ENCODE measurements around the gene TECPR2.

The TECPR2 gene

DNA sequence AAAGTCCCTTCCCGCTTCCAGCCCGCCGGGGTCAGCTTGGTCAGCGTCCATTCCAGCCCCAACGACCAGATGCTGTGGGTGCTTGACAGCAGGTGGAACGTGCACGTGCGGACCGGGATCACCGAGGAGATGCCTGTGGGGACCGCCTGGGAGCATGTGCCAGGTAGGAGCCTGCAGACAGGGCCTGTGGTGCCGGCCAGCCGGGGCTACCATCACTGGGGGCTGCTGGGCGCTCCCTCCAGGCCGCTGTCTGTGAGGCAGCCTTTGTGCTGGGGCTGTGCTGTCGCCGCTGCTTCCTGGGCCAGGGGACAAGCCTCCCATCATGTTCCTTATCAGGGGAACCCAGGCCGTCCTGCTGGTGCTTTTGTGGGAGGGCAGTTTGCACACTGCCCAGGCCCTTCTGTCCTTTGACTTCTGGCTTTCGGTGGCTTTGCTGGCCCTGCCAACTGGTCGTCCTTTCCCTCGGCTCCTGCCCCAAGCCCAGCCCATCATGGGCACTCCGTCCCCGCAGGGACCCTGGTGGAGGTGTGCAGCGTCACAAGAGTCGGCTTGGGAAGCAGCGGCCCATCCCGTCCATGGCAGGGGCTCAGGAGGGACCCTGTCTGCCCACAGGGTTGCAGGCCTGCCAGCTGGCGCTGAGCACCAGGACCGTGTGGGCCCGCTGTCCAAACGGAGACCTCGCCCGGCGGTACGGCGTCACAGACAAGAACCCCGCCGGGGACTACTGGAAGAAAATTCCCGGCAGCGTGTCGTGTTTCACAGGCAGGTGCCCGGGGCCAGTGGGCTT lies 134.4 kb downstream of the TECPR2 start:
- DNase-seq (ENCODE audit: low read depth, low spot score), result no peak

DNA sequence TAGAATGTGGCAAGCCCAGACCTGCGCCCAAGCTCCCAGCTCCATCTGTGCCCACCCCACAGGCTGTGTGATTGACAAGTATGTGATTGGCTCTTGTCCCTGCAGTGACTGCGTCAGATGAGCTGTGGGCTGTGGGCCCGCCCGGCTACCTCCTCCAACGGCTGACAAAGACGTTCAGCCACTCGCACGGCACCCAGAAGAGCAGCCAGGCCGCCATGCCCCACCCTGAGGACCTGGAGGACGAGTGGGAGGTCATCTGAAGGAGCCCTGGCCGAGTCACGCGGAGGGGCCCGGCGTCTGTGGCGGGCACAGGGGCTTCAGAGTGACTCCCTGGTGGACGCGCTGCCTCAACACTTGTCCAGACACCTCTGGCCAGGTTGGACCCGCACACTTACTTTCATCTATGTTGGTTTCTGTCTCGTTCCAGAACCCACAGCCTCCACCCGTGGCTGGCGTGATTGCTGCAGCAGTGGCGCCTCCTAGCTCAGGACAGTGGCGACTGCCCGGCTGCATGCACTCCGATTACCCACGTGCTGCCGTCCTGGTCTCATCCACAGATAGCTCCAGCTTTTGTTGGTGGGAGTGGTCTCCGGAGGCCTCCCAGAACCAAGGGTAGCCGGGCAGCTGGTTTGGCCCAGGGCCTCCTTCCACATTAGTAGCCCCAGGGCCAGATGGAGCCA lies 135.4 kb downstream of the TECPR2 start:
- no peak for DNase-seq (ENCODE audit: low read depth, low spot score)

DNA sequence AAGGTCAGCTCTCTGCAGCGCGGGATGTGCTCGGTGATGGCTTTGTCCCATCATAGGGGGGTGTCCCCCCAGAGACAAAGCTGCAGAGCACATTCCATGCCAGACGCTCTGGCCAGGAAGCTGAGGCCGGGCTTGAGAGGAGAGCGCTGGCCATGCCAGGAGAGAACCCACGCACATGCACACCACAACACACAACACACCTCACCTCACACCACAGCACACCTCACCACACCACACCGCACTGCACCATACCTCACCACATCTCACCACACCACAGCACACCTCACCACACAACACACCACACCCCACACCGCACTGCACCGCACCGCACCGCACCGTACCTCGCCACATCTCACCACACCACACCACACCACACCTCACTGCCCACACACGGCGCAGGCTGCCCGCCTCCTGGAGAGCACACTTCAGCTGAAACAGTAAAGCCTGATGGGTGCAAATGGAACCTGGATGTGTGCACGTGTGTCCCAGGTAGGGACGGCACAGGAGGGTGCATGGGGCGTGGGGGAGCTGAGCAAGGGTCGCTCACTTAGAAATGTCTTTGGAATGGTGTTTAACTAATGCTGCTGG lies 136.0 kb downstream of the TECPR2 start:
- no peak for DNase-seq (ENCODE audit: low read depth, low spot score)

DNA sequence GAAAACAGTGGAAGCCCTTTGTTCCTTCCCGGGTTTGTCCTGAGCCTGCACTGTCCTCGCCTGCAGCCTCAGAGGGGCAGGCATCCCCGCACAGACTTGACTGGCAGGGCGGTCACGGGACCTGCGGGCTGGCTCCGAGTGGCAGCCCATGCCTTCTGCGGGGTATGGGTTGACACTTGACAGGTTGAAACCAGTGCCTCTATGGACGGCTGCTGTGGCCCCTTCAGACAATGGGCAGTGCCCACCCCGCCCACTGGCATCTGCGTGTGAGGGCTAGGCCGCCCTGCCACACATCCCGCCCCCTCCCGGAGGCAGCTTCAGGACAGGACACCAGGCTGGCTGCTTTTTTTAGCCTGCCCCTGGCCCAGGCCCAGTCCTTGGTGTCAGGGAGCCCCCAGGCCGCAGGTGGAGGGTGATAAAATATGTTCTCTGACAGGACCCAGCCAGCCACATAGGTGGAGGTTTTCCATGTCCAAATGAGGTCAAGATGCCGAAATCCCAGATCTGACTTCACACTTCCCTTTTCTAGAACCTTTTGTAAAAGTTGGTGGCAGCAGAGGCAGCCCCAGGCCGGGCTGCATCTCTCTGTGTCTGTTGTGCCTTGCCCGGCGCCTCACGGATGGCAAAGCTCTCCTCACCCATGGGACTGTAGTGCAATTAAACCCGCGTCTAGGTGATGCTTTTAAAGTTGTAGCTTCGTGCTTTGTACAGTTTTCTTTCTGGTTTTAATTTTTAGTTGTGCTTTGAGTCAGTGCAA lies 136.8 kb downstream of the TECPR2 start:
- no peak for DNase-seq (ENCODE audit: low read depth, low spot score)

DNA sequence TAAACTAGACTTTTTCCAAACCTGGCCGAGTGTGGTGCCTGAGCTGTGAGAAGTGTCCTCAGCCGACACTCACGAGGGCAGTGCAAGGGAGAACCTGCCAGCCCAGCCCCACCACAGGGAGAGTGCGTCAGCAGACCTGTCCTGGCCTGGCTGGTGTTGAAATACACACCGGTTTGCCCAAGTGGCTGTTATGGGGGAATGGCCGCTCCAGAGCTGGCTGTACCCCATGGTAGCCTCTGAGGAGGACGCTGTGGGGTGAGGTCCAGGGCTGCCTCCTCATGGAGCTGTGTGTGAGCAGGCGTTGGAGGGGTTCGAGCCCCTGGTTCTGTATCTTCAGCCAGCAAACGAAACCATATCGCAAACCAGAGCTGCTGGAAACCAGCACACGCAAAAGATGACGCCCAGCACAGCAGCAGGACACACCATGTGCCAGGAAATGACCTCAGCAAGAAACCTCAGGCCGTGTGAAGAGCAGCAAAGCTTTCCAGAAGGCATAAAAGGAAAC lies 137.5 kb downstream of the TECPR2 start:
- peak; percentile 50 for DNase-seq (ENCODE audit: low read depth, low spot score)

DNA sequence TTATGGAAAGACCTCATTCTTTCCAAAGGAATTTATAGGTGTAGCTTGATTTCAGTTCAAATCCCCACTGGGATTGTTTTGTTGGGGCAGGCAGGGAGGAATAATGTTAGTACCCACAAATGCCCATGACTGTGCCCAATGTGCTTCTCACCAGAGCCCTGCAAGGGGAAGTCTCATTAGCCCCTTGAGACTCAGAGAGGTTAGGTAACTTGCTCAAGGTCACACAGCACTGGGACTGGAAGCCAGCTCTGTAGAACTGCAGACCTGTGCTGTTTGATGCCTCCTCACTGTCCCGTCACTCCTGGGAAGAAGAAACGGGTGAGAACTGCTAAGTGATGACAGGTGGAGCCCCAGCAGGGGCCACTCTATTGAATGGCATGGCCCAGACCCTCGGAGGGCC lies 138.0 kb downstream of the TECPR2 start:
- DNase-seq (ENCODE audit: low read depth, low spot score), result no peak

DNA sequence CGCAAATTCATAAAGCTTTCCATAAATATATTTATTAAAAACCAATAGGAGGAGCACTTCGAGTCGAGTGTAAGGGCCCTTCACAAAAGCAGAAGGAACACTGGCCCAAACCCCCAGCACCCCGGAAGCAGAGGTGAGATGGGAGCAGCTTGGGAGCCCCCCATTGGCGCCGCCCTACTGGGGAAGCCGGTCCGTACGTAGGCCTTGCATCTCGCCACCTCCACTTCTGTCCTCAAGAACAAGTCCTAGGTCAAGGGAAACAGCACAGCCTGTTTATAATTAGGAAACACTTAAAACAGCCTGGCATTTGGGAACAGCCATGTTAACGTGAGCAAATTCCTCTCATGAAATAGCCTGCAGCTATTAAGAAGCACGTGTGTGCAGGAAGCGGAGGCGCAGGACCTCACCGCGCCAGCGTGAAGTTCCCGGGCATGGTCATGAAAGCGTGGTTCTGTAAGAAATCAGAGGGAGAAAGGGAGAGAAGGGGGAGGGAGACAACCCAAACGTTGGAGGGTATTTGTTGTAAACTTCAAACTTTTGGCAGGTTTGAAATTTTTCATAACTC lies 139.1 kb downstream of the TECPR2 start:
- no peak for DNase-seq (ENCODE audit: low read depth, low spot score)

DNA sequence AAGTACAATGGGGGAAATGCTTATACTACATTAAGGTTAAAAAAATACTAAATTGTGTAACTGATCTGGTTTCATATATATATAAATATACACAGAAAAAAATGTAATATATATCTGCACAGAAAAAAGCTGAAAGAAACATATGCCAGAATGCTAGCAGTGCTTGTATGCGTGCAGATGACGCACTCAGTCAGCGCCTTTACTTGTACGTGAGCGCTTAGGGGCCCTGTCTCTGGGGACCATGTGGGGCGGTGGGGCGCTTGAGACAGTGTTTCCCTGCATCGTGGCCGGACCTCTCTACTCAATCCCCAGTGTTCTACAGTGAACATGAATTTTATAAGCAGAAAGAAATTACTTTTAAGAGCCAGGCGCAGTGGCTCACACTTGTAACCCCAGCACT lies 139.8 kb downstream of the TECPR2 start:
- no peak for DNase-seq (ENCODE audit: low read depth, low spot score)

DNA sequence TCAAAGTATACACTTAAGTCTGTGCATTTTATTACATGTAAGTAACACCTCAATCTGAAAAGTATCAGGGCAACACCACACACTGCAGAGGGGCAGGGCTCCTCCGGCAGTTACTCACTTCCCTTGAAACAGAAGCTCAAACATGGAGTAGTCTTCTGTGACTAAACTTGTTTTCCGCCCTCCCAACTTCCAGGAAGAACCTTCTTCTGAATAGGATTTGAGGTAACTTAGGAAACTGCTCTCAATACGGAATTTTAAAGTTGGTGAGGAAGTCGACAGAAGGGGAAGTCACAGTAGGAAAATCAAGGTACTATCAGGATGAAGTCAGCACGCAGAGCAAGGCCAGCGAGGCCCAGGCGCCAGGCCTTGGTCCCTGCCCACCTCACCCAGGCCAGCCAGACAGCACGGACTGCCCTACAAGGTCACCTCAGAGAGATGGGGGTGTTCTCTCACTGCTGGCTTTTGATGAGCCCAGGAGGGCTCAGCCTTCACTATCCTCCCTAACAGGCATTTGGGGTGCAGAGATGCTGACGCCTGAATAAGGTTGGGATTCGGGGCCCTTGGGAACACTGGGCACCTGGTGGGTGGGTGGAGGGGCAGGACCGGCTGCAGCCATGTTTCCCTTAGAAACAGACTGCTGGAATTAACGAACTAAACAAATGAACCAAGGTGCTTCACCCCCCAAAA lies 141.0 kb downstream of the TECPR2 start:
- DNase-seq (ENCODE audit: low read depth, low spot score), result no peak

DNA sequence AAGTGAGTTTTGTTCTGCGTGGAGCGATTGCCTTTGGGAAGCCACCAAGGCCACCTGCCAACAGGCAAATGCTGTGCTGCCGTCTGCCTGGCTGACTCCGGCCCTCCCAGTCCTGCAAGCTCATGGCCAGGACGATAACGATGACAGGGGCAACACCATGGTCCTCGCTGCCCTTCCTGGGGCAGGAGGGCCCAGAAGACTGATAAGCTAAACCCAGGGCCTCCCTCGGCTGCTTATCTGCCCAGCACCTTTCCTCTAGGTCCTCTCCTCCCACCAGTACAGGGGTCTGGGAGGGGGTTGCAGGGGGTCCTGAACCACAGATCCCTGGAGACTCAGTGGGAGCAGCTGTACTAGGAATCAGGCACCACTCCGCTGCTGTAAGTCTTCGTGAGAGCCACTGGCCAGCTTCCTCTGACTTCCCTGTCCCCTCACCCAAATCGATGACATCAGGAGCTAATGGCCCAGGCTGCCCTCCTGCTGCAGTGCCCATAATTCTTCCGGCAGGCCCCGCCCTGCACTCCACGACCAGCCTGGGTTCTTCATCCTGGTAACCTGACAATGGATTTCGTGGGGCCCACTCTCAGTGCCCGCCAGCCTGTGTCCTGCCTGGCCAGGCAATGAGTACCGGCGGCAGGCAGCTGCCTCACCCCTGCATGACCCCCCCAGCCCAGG lies 141.7 kb downstream of the TECPR2 start:
- DNase-seq (ENCODE audit: low read depth, low spot score), result no peak

DNA sequence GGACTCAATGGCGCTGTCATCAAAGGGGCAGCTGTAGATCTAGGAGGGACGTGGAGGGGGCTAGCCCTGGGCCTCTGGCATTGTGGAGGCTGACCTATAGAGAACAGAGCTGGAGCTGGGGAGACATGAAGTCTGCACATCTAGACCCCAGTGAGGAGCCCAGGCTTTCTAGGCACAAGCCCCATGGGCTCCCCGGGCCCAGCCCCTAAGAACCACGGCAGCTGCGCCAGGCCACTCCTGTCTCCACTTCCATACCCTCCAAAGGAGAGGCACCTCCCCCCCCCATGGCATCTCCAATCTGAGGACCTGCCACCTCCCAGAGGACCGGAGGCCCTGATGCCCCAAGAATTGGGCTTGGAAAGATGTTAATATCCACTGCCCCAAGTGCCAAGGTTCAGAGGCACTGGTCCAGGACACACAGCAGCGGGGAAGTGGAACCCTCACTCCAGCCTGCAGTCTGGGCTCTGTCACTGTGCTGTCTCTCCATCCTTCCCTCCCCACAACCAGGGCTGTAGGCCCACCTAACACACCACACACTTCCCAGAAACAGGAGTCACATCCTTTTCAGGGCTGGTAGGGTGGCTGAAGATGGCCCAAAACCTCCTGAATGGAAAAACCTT lies 142.4 kb downstream of the TECPR2 start:
- no peak for DNase-seq (ENCODE audit: low read depth, low spot score)

DNA sequence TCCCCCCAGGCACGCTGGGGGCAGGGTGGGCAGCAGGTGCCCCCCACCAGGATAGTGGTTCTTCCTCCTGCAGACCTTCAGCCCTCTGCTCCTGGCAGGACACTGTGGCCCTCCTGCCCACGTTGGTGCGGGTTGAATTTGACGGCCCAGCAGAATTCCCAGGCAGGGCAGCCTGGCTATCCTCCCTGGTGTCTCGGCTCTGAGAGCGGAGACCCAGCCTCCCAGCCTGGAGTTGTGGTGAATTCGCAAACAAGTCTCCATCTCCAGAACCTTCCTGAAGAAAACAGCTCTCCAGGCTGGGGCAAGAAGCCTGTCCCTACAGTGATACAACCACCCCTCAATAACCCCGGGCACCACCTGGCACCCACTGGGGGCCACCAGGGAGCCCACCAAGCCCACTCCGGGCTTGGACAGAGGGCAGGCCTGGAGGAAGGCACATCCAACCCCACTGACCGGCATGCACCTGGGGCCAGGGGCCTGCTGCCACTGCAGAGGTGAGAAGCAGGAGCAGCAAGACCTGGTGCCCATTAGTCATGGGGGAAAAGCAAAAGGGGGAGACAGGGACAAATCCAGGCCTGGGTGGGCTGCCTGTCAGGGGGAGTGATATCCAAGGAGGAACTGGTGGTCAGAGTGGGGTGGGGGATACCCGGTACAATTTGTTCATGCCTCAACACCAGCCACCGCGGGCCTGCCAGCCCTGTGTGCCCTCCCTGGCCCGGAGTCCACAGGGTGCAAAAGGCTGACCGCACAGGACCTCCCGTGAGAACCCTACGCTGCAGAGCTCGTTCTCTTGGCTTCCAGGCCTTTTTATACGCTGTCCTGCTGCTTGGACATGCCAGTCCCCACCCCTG lies 143.3 kb downstream of the TECPR2 start:
- DNase-seq (ENCODE audit: low read depth, low spot score), result no peak

DNA sequence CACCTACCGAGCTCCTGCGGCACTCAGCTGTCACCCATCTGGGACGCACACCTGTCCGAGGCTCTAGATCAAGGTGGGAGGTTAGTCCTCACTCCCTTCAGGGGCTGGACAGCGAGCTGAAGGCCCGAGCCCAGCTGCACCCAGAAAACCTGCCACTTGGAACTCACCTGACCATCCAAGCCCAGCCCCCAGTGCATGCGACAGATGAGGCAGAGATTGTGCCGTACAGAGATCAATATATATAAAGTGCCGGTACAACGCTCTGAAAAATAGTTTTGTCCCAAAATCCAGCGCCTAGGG lies 143.8 kb downstream of the TECPR2 start:
- DNase-seq (ENCODE audit: low read depth, low spot score), result no peak

DNA sequence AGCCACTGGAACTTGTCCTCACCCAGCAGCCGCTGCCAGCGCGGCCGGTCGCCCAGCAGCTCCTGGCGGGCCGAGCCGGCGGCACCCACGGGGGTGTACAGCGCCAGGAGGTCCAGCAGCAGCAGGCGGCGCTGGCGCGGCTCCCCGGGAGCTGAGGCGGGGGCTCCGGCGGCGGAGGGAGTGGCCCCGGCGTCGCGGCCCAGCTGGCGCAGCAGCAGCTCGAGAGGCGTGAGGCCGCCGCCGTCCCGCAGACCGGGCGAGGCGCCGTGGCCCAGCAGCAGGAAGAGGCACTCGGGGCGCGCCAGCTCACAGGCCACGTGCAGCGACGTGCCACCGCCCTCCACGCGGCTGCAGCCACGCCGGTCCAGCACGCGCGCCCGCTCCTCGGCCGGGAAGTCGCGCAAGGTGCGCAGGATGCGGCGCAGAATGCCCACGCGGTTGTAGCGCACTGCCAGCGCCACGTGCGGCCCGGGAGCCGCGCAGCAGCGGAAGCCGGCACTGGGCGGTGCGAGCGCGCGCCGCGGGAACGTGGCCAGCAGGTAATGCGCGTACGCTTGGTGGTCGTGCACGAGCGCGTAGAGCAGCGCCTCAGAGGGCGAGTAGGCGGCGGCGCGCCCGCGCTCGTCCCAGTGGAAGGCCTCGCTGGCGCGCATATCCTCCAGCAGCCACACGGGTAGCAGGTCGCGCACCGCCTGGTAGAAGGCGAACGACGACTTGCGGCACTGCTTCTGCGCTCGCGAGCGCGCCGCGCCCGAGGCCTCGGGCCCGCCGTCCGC lies 144.5 kb downstream of the TECPR2 start:
- DNase-seq (ENCODE audit: low read depth, low spot score), result no peak

DNA sequence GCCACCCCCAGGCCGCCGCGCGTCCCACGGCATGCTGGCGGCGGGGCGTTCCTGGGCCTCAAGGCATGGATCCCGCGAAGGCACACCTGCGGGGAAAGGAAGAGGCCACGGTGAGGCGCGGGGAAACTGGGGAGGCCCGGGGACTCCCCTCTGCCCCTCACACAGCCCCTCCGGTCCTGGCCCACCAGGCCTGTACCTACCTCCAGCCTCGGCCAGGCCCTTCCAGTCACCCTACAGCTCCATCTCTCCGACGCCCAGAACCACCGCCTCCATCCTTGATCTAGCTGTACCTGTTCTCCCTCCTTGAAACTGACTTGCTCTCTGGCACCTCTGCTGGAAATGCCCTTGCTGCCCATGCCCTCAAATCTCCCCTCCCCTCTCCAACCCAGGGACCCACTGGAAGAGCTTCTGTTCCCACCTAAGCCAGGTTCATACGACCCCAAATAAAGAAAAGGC lies 145.1 kb downstream of the TECPR2 start:
- DNase-seq (ENCODE audit: low read depth, low spot score), result no peak

DNA sequence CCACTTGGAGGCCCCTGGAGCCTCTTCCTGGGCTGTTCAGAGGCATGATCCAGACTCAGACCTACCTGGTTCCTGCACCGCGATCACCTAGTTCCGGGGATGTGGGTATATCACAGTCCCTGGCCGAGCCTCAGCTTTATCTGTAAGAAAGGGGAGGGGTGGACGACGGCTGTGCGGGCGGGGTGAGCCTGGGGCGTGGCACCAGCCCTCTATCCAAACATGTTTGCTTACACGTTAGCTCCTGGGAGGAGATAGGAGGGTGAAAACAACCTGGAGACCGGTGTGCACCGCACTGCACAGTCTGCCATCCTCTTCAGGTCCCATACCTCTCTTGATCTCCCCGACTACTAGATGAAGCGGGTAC lies 145.7 kb downstream of the TECPR2 start:
- DNase-seq (ENCODE audit: low read depth, low spot score), result no peak

DNA sequence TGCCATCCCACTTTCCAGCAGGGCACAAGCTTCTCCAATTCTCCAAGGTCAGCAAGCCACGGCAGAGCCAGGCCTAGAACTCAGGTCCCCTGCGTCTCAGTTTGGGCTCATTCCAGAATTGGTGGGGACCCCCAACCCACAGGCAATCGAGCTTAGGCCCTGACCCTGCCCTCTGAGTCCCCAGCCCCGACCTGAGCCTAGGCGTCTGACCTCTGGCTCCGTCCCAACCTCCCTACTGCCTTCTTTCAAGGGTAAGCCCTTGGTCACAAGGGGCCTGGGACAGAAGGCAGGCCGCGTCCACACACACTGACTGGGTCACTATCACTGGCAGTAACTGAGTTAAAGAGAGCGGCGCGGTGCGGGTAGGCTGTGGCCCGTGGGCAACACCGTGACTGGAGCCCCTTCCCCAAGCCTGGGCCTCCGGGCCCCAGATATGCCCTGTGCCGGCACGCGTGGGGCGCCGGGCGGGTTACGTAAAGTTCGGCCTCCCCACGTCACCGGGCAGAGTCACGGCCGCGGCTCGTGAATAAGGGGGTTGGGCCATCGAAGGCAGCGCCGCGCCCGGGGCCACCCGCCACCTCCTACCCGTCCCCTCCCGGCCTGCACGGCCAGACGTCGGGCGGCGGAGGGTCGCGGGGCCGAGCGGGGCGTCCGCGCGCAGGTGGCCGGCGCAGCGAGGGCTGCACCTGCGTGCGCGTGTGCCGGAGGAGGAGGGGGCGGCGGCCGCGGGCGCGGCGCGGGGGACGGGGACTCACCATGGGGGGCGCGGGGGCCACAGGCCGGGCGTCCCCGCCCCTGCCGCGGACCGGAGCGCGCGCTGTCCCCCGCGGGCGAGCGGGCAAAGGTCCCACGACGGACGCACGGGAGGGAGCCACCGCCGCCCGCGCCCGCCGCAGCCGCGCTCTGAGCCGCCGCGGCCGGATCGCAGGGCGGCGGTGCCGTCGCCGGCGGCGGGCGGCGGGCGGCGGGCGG lies 146.3 kb downstream of the TECPR2 start:
- DNase-seq (ENCODE audit: low read depth, low spot score), result peak; percentile 52
